HFFc6 (cell line): Measurements from ENCODE around the gene TPO. TPM values are rescaled to one million over a fixed set of nuclear protein-coding genes. Genes with fewer than 3 reads are reported as not detected.

Experiments used
- DNase-seq: peaks from one replicate; pipeline ENCODE4 v3.0.0-alpha.2; 2018
- H3K27ac Mint-ChIP-seq: 2 replicates; pipeline ENCODE4 v1.8.0; 2020; ENCODE audit warnings: mild to moderate bottlenecking, mixed read lengths
- H3K27me3 Mint-ChIP-seq: 2 replicates; pipeline ENCODE4 v1.8.0; 2021; ENCODE audit warnings: mild to moderate bottlenecking, moderate library complexity, mixed read lengths; ENCODE audit not compliant: insufficient read depth
- H3K36me3 Mint-ChIP-seq: 2 replicates; pipeline ENCODE4 v1.8.0; 2021; ENCODE audit warnings: low read depth, mixed read lengths
- H3K4me1 Mint-ChIP-seq: 2 replicates; pipeline ENCODE4 v1.8.0; 2020; ENCODE audit warnings: low read depth, mixed read lengths
- H3K4me3 Mint-ChIP-seq: 2 replicates; pipeline ENCODE4 v1.8.0; 2020; ENCODE audit warnings: mild to moderate bottlenecking, moderate library complexity, mixed read lengths
- H3K9me3 Mint-ChIP-seq: 2 replicates; pipeline ENCODE4 v1.8.0; 2020; ENCODE audit warnings: mild to moderate bottlenecking, mixed read lengths
- total RNA-seq, 6 experiments: library from RNA; stranded (reverse); fragmentation: NEBNext Ultra II Directional; extraction: Animal tissue kit (Norgen Biotek cat#: 25700); gene quantifications; 2 replicates in 1 of 6; 3 replicates in 5 of 6; pipeline ENCODE4 v1.2.3, GENCODE V29; 2021
- TF ChIP-seq, protein P1 (sequence below): fragments of 200-600 bp; sonication (generic); IDR thresholded peaks from 2 replicates; pipeline ENCODE4 v1.5.0; 2021; ENCODE audit warnings: antibody characterized with exemption, mild to moderate bottlenecking

The TPO gene
- total RNA-seq, 6 experiments from 2014 or later = not detected

DNA sequence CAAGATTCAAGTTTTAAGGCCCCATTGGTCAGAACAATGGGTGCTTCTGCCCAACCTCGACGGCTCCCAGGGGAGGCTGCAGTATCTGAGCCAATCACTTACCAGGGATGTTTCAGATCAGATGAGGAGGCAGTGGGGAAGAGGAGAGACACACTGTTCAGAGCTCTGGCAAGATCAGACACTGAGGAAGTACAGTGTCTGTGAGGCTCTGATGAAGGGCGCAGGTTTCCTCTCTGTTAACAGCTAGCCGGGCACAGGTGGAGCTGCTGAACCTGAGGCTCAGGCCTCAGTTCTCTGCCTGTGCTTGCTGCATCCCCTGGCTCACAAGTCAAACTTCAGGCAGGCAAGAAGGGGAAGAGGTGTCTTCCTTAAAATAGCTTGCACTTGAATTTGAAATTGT lies 69.7 kb downstream of the TPO start:
- Mint-ChIP-seq H3K4me3 (no peak overlapping the region), H3K4me1 (no peaks in the 10 kb centered on the region), H3K9me3 (peaks cover 2% of the 10 kb centered on the region; the same call in 1 of the 2 replicates), H3K36me3 (no peaks in the 10 kb centered on the region), H3K27ac (no peak overlapping the region), H3K27me3 (peaks cover 11% of the 10 kb centered on the region)
- DNase-seq = no peak
- TF ChIP-seq, protein P1, sequence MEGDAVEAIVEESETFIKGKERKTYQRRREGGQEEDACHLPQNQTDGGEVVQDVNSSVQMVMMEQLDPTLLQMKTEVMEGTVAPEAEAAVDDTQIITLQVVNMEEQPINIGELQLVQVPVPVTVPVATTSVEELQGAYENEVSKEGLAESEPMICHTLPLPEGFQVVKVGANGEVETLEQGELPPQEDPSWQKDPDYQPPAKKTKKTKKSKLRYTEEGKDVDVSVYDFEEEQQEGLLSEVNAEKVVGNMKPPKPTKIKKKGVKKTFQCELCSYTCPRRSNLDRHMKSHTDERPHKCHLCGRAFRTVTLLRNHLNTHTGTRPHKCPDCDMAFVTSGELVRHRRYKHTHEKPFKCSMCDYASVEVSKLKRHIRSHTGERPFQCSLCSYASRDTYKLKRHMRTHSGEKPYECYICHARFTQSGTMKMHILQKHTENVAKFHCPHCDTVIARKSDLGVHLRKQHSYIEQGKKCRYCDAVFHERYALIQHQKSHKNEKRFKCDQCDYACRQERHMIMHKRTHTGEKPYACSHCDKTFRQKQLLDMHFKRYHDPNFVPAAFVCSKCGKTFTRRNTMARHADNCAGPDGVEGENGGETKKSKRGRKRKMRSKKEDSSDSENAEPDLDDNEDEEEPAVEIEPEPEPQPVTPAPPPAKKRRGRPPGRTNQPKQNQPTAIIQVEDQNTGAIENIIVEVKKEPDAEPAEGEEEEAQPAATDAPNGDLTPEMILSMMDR = no peak

DNA sequence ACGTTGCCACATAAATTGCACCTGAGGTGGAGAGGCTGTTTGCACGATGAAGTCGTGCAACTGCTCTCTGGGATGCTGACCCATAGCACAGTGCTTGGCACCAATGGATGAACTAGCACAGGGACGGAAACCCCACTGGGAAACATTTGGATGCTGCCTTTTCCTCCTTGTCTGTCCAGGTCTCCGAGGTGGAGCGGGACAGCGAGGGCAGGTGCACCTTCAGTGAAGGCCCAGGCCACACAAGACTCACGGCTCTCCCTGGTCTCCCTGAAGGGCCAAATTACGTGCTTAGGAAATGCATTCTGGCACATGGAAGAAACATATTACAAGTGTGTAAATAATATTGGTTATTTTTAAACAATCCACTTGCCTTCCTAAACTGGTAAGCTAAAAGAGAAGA lies 70.3 kb downstream of the TPO start:
- Mint-ChIP-seq H3K4me3 (no peak overlapping the region), H3K27ac (no peak overlapping the region), H3K9me3 (no peaks in the 10 kb centered on the region), H3K4me1 (no peaks in the 10 kb centered on the region), H3K27me3 (peaks cover 11% of the 10 kb centered on the region), H3K36me3 (no peaks in the 10 kb centered on the region)
- TF ChIP-seq, protein P1 = no peak
- no peak for DNase-seq

DNA sequence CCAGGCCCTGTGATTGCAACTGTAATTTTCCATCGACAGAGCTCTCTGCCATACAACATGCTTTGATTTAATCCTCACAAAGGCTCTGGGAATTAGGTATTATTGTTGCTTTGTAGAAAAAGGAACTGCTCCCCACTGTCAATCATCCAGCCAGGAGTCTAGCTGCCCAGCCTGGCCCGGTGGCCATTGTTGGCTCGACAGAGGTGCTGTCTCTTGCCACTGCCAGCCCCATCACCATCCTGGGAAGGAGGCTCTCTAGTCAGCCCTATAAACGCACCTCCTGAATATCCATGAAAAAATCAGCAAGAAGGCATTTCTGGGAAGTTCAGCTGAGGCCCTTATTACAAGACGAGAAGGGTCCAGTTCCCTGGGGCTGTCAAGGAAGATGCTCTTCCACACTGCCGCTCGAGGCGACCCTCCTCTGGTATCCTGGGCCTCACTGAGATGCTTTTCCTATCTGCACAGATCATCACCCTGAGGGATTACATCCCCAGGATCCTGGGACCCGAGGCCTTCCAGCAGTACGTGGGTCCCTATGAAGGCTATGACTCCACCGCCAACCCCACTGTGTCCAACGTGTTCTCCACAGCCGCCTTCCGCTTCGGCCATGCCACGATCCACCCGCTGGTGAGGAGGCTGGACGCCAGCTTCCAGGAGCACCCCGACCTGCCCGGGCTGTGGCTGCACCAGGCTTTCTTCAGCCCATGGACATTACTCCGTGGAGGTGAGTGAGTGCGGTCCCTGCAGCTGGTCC lies 71.0 kb downstream of the TPO start:
- Mint-ChIP-seq H3K4me3 (no peak overlapping the region), H3K9me3 (no peaks in the 10 kb centered on the region), H3K4me1 (no peaks in the 10 kb centered on the region), H3K27ac (no peak overlapping the region), H3K36me3 (no peaks in the 10 kb centered on the region), H3K27me3 (peaks cover 12% of the 10 kb centered on the region)
- TF ChIP-seq, protein P1 = no peak
- no peak for DNase-seq

DNA sequence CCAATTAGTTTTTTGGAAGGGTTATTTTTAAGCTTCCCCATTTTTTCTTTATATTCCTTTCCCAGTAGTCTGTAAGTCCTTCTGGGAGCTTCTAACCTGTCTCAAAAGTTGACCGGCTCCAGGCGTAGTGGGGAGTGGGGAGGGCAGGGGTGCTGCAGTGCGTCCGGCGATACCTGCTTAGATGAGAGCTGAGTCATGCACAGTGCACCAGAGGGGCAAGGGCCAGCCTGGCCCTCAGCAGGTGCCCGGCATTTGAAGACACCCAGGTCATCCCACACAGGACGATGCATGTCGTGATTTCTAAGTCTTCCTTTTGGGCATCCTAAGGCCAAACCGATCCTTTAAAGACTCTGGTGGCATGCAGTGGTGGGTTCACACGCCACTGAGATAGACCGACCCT lies 73.4 kb downstream of the TPO start:
- no peak overlapping the region for H3K27ac Mint-ChIP-seq
- H3K27me3 Mint-ChIP-seq = peaks cover 16% of the 10 kb centered on the region
- TF ChIP-seq, protein P1 = no peak
- no peaks in the 10 kb centered on the region; the same call in 1 of the 2 replicates for H3K9me3 Mint-ChIP-seq
- no peaks in the 10 kb centered on the region for H3K4me1 Mint-ChIP-seq
- no peaks in the 10 kb centered on the region for H3K36me3 Mint-ChIP-seq
- DNase-seq = no peak
- H3K4me3 Mint-ChIP-seq = no peak overlapping the region

DNA sequence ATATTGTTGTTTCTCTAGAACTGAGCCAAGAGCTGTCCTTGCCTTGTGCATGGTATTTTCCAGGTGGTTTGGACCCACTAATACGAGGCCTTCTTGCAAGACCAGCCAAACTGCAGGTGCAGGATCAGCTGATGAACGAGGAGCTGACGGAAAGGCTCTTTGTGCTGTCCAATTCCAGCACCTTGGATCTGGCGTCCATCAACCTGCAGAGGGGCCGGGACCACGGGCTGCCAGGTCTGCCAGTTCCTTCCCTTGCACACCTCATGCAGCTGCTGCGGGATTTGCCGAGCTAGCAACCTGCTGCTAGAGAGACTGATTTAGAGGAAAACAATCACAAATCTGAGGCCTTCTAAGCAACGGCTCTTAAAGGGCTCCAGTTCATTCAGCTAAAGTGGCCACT lies 74.5 kb downstream of the TPO start:
- Mint-ChIP-seq H3K4me3 (no peak overlapping the region), H3K4me1 (no peaks in the 10 kb centered on the region), H3K36me3 (no peaks in the 10 kb centered on the region), H3K9me3 (no peaks in the 10 kb centered on the region; the same call in 1 of the 2 replicates), H3K27ac (no peak overlapping the region), H3K27me3 (peaks cover 17% of the 10 kb centered on the region)
- TF ChIP-seq, protein P1 = no peak
- no peak for DNase-seq
